GM19043 (cell line): ENCODE data around the gene USP7.

Experiments
- ATAC-seq: cut with Tn5 transposase; IDR thresholded peaks from one replicate; pipeline ENCODE4 v1.9.1; 2021; ENCODE audit warnings: low read depth; ENCODE audit not compliant: unreplicated experiment

Gene USP7

GRCh38 chr16:8905795-8906591 is 57.7 kb downstream of the USP7 start:
- no peak for ATAC-seq

DNA sequence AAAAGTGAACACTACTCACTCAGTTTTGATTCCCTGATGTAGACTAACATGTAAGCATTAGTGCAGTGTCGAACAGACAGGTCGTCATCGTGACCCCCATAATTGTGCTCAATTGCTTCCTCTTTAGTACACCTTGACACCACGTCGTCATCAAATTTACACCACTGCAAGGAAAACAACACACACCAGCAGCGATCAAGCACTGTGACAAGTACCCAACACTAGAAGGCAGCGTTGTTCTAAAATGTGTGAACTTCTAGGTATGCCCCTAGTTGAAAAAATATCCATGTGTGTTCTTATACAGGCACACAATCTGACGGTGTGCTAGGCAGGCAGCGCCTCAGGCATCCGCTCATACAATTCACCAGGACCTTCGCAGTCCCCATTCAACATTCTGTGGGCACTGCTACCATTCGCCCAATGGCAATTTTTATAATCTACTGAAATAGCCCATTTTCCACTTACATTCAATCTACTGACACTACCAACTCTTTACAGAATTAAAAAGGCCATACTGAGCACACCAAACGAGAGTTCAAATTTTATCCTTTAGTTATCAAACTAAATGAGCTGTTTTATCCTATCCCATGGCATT is 58.4 kb downstream of the USP7 start:
- ATAC-seq = no peak

- no peak for ATAC-seq
These were observed 59.7 kb downstream of the USP7 start for GRCh38 chr16:8904018-8904430.

- no peak for ATAC-seq
These were observed 60.7 kb downstream of the USP7 start for GRCh38 chr16:8903004-8903403.

DNA sequence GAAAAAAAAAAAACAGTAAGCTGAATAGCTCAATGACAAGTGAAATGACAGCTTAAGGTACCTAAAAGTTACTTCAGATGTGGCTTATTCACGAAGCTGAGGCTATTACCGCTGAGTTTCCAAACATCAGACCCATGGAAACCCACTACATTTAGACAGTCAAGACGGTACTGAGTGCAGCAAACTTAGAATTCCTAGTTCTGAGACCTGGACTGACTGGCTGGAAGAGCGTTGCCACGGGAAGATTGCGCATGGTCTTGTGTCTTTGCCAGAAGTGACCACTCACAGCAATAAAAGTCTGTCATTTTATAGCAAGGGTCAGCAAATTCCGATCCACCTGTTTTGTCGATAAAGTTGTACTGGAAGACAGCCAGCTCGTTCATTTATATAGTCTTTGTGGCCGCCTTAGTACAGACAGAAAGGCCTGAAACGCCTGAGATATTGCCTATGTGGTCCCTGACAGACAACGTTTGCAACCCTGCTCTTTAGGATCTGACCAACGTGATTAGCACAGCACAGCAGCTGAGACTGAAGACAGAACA is 62.3 kb downstream of the USP7 start:
- no peak for ATAC-seq

DNA sequence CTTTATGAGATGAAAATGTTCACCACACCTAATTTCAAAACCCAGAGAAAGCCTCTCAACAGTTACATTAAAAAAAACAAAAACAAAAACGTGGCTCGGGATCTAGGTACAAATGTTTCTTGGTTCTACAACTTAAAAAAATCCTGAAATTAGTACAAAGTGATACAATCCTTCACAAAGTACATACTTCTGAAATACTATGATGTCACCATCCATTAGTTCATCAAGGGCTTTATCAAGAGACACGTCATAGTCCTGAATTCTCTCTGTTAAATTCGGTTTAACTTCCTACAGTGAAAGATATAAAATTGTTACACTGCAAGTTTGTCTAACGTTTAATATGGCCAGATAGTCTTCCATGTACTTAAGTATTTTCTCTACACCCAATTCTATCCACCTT is 63.4 kb downstream of the USP7 start:
- ATAC-seq = no peak

GRCh38 chr16:8899709-8900317 is 63.9 kb downstream of the USP7 start:
- ATAC-seq = no peak

DNA sequence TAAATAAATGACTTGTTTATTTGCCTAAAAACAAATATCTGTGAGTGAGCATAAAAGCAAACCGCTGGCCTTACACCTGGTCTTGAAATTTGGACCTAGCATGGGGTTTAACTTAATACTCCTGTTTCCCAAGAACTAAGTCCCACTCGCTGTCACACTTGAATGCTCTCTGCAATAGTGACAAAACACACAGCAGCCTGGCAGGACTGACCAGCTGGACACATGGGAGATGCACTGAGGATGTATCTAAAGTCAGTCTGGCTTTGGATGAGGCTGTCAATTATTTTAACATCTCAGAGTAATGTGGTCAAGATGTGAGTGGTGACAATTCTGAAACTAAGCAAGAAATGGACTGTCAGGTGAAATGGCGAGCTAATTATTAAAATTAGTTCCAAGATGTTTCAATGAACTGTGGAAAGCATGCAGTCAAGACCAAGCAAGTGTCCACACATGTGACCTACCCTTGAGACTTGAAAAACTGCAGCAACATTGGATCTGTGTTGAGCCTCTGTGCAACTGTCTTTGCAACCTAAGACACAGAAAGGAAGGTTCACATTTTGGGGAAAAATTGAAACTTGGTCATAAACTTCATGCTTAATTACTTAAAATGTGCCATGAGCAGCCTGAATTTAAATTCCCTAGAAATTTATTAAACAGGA is 64.9 kb downstream of the USP7 start:
- no peak for ATAC-seq

- ATAC-seq = no peak
These were observed 68.9 kb downstream of the USP7 start for GRCh38 chr16:8894736-8895334.

GRCh38 chr16:8893976-8894690 is 69.6 kb downstream of the USP7 start:
- ATAC-seq = no peak

GRCh38 chr16:8893426-8893825 is 70.3 kb downstream of the USP7 start:
- no peak for ATAC-seq

- ATAC-seq = peak; percentile 15
These were observed 71.6 kb downstream of the USP7 start for GRCh38 chr16:8892101-8892575.

- no peak for ATAC-seq
These were observed 73.2 kb downstream of the USP7 start for GRCh38 chr16:8890549-8890921.

- no peak for ATAC-seq
These were observed 73.7 kb downstream of the USP7 start for GRCh38 chr16:8889893-8890548.

- no peak for ATAC-seq
These were observed 74.5 kb downstream of the USP7 start for GRCh38 chr16:8888951-8889892.

DNA sequence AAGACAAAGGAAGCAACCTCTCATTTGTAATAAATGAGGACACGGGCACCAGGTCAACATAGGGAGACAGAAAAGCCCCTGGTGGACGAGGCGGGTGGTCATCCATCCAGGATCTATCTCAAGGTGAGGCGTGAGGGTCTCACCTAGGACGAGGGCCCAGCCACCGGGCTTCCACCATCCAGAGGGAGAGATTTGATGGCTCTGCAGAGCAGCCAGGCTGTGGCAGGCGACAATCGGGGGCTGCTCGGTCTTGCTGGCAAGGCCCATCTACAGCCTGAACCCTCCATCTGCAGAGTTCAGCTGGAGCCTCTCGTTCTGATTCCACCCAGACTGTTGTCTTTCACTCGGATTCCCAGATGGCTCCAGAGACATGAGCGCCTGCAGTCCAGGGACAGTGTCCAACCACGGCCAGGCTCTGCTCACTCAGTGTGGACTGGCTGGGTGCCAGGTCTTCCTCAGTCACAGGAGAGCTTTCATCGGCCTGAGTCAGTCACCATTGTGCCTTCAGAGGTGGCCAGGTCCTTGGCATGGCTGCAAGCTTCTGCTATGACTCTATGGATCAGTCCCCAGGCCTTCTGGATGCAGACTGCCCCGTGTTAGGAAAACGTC is 75.7 kb downstream of the USP7 start:
- no peak for ATAC-seq

DNA sequence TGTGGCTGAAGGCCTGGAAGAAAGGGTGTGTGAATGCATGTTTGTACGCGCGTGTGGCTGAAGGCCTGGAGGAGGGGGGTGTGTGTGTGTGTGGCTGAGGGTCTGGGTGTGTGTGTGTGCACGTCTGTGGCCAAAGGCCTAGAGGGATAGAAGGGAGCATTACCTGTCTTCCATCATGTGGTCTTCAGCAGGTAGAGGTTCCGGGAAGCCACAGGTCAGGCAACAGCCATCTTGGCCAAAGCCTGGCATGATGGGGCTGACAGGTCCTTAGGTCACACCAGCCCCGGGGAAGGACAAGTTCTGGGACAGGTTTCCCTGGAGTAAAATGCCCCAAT is 76.3 kb downstream of the USP7 start:
- no peak for ATAC-seq
